Measurements from ENCODE around the gene MANBA.
"Not testable (repeated sequence)": the region's sequence is repeated elsewhere in the genome, so short reads cannot be mapped to it uniquely, and the experiment has no call there.

Gene MANBA

GRCh38 chr4:102761906-102762305 lies 1.1 kb upstream of the MANBA start:
- DNase-seq, result no peak

- peak in 1 of 2 donors; percentile 15 for DNase-seq
These were observed 531 bp upstream of the MANBA start for GRCh38 chr4:102761296-102761701.

- DNase-seq, result peak; percentile 96 to 98
These were observed 730 bp downstream of the MANBA start for GRCh38 chr4:102759831-102760644.

- DNase-seq, result peak; percentile 73 to 93
These were observed 2.3 kb downstream of the MANBA start for GRCh38 chr4:102758241-102759160.

- DNase-seq, result no peak
These were observed 3.1 kb downstream of the MANBA start for GRCh38 chr4:102757681-102758080.

- no peak for DNase-seq
These were observed 6.7 kb downstream of the MANBA start for GRCh38 chr4:102754044-102754443.

- DNase-seq, result peak; percentile 61 to 78
These were observed 8.8 kb downstream of the MANBA start for GRCh38 chr4:102751941-102752340.

GRCh38 chr4:102743352-102743751 lies 17.4 kb downstream of the MANBA start:
- peak; percentile 80 to 85 for DNase-seq

- DNase-seq, result not testable (repeated sequence)
These were observed 22.0 kb downstream of the MANBA start for GRCh38 chr4:102738802-102739201.

GRCh38 chr4:102736636-102737549 lies 23.9 kb downstream of the MANBA start:
- no peak for DNase-seq

GRCh38 chr4:102735582-102735981 lies 25.2 kb downstream of the MANBA start:
- DNase-seq, result peak; percentile 34 to 48

- peak; percentile 79 to 82 for DNase-seq
These were observed 26.0 kb downstream of the MANBA start for GRCh38 chr4:102734591-102735385.

GRCh38 chr4:102734116-102734515 lies 26.7 kb downstream of the MANBA start:
- no peak for DNase-seq

- no peak for DNase-seq
These were observed 27.7 kb downstream of the MANBA start for GRCh38 chr4:102733084-102733483.

GRCh38 chr4:102732678-102733077 lies 28.1 kb downstream of the MANBA start:
- DNase-seq, result no peak

- DNase-seq, result no peak
These were observed 29.7 kb downstream of the MANBA start for GRCh38 chr4:102730968-102731533.

GRCh38 chr4:102729486-102729885 lies 31.3 kb downstream of the MANBA start:
- not testable (repeated sequence) for DNase-seq

GRCh38 chr4:102726919-102727318 lies 33.8 kb downstream of the MANBA start:
- not testable (repeated sequence) for DNase-seq

- DNase-seq, result no peak
These were observed 34.7 kb downstream of the MANBA start for GRCh38 chr4:102726068-102726467.

- no peak for DNase-seq
These were observed 35.5 kb downstream of the MANBA start for GRCh38 chr4:102725229-102725628.

GRCh38 chr4:102723511-102723910 lies 37.3 kb downstream of the MANBA start:
- DNase-seq, result no peak

Data from inflammatory macrophage (primary cell).